SK-N-SH treated with all-trans-retinoic acid at 6 μM for 48 hours (cell line): ENCODE results near the gene GCGR.

Experiments
- ATAC-seq: fragments of 200-7000 bp; cut with Tn5 transposase; 3 replicates; pipeline ENCODE4 v1.9.1; 2020; ENCODE audit warnings: mild to moderate bottlenecking, moderate library complexity
- ARNTL ChIP-seq: fragments of 450-650 bp; formaldehyde crosslinking; IDR thresholded peaks from 2 replicates; pipeline ENCODE4 v1.5.0; 2020; ENCODE audit warnings: low read depth, mild to moderate bottlenecking, moderate library complexity, borderline replicate concordance
- BACH2 ChIP-seq: fragments of 250-450 bp; sonication (Bioruptor Pico); IDR thresholded peaks from 2 replicates; pipeline ENCODE4 v1.9.0; 2021; ENCODE audit warnings: mild to moderate bottlenecking, borderline replicate concordance
- CSDC2 ChIP-seq: fragments of 250-450 bp; sonication (Bioruptor Pico); IDR thresholded peaks from 2 replicates; pipeline ENCODE4 v1.5.0; 2020; ENCODE audit warnings: mild to moderate bottlenecking, moderate library complexity
- ESRRG ChIP-seq: fragments of 250-450 bp; sonication (Bioruptor Pico); IDR thresholded peaks from 2 replicates; pipeline ENCODE4 v1.6.1; 2021; ENCODE audit warnings: mild to moderate bottlenecking
- GLIS3 ChIP-seq: fragments of 250-450 bp; sonication (Bioruptor Pico); IDR thresholded peaks from 2 replicates; pipeline ENCODE4 v1.5.0; 2020; ENCODE audit warnings: mild to moderate bottlenecking, moderate library complexity
- ISL1 ChIP-seq: fragments of 250-450 bp; sonication (Bioruptor Pico); IDR thresholded peaks from 2 replicates; pipeline ENCODE4 v2.1.2; 2022; ENCODE audit warnings: mild to moderate bottlenecking, moderate library complexity
- OSR1 ChIP-seq: fragments of 250-450 bp; sonication (Bioruptor Pico); IDR thresholded peaks from 2 replicates; pipeline ENCODE4 v1.8.0; 2022; ENCODE audit warnings: moderate library complexity, mild to moderate bottlenecking, inconsistent platforms
- PPARA ChIP-seq: fragments of 250-450 bp; sonication (Bioruptor Pico); IDR thresholded peaks from 2 replicates; pipeline ENCODE4 v1.5.0; 2020; ENCODE audit warnings: mild to moderate bottlenecking, borderline replicate concordance
- RARB ChIP-seq: fragments of 250-450 bp; sonication (Bioruptor Pico); IDR thresholded peaks from 2 replicates; pipeline ENCODE4 v1.8.0; 2021; ENCODE audit warnings: mild to moderate bottlenecking, moderate library complexity
- SNAI2 ChIP-seq: fragments of 250-450 bp; sonication (Bioruptor Pico); IDR thresholded peaks from 2 replicates; pipeline ENCODE4 v1.5.0; 2020; ENCODE audit warnings: mild to moderate bottlenecking, moderate library complexity
- TCF4 ChIP-seq: fragments of 250-450 bp; sonication (Bioruptor Pico); IDR thresholded peaks from 2 replicates; pipeline ENCODE4 v1.8.0; 2021; ENCODE audit warnings: mild to moderate bottlenecking, moderate library complexity, borderline replicate concordance
- TOX ChIP-seq: fragments of 250-450 bp; sonication (Bioruptor Pico); IDR thresholded peaks from 2 replicates; pipeline ENCODE4 v1.8.0; 2021; ENCODE audit warnings: mild to moderate bottlenecking, moderate library complexity, borderline replicate concordance
- ZC3H10 ChIP-seq: fragments of 250-450 bp; sonication (Bioruptor Pico); IDR thresholded peaks from 2 replicates; pipeline ENCODE4 v1.5.1; 2021; ENCODE audit warnings: mild to moderate bottlenecking, moderate library complexity
- ZFP3 ChIP-seq: fragments of 250-450 bp; sonication (Bioruptor Pico); IDR thresholded peaks from 2 replicates; pipeline ENCODE4 v1.5.0; 2020; ENCODE audit warnings: mild to moderate bottlenecking, moderate library complexity
- ZFP30 ChIP-seq: fragments of 450-650 bp; formaldehyde crosslinking; IDR thresholded peaks from 2 replicates; pipeline ENCODE4 v1.5.0; 2022; ENCODE audit warnings: mild to moderate bottlenecking, moderate library complexity
- ZNF70 ChIP-seq: fragments of 450-650 bp; formaldehyde crosslinking; IDR thresholded peaks from 2 replicates; pipeline ENCODE4 v1.5.0; 2020; ENCODE audit warnings: mild to moderate bottlenecking, moderate library complexity
- ZNF8 ChIP-seq: fragments of 450-650 bp; formaldehyde crosslinking; IDR thresholded peaks from 2 replicates; pipeline ENCODE4 v1.5.0; 2020; ENCODE audit warnings: mild to moderate bottlenecking, moderate library complexity
- TF ChIP-seq, protein P1 (sequence below): fragments of 250-450 bp; sonication (Bioruptor Pico); IDR thresholded peaks from 2 replicates; pipeline ENCODE4 v1.5.1; 2020; ENCODE audit warnings: low read depth, mild to moderate bottlenecking, moderate library complexity
- TF ChIP-seq, protein P2 (sequence below): fragments of 250-450 bp; sonication (Bioruptor Pico); IDR thresholded peaks from 2 replicates; pipeline ENCODE4 v1.5.0; 2020; ENCODE audit warnings: mild to moderate bottlenecking, moderate library complexity
- TF ChIP-seq, protein P3 (sequence below): fragments of 250-450 bp; sonication (Bioruptor Pico); IDR thresholded peaks from 2 replicates; pipeline ENCODE4 v1.8.0; 2021; ENCODE audit warnings: low read depth, mild to moderate bottlenecking, moderate library complexity, borderline replicate concordance
- TF ChIP-seq, protein P4 (sequence below): fragments of 250-450 bp; sonication (Bioruptor Pico); IDR thresholded peaks from 2 replicates; pipeline ENCODE4 v1.5.1; 2021; ENCODE audit warnings: mild to moderate bottlenecking, moderate library complexity
- TF ChIP-seq, protein P5 (sequence below): fragments of 250-450 bp; sonication (Bioruptor Pico); IDR thresholded peaks from 2 replicates; pipeline ENCODE4 v1.8.0; 2020; ENCODE audit warnings: mild to moderate bottlenecking, moderate library complexity, borderline replicate concordance

The GCGR gene

DNA sequence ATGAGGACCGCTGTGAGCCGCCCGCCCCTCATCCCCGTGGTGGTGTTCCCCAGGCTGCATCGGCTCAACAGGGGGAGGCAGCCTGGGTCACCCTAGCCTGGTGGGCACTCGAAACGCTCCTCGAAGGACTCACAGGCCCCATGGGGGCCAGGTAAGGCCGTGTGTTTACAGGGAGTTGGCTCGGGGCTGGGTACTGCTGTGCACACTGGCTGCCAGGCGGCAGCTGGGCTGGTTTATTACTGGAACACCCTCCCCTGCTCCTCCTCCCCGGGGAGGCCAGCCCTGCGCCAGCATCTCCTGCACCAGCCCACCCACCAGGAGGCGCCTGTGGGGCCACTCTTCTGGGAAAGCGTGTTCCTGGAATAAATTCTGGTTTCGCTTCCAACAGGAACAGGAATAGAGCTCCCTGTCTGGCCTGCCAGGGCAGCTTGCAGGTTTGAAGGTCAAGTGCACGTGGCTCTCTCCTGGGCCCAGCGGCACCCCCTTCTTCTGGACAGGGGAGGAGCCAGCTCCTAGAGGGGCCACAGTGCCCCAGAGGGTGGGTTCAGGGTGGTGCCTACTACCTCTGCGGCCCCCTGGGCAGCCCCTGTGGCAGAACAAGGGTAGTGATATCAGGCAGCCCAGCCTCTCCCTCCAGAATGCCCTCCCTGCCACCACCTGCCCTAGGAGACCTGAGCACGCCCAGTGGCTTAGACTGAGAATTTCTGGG lies 17.8 kb downstream of the GCGR start:
- TF ChIP-seq, protein P1, sequence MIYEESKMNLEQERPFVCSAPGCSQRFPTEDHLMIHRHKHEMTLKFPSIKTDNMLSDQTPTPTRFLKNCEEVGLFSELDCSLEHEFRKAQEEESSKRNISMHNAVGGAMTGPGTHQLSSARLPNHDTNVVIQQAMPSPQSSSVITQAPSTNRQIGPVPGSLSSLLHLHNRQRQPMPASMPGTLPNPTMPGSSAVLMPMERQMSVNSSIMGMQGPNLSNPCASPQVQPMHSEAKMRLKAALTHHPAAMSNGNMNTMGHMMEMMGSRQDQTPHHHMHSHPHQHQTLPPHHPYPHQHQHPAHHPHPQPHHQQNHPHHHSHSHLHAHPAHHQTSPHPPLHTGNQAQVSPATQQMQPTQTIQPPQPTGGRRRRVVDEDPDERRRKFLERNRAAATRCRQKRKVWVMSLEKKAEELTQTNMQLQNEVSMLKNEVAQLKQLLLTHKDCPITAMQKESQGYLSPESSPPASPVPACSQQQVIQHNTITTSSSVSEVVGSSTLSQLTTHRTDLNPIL (CRISPR knock-in tag) = no peak
- TF ChIP-seq OSR1 (CRISPR knock-in tag) = no peak
- TF ChIP-seq, protein P2, sequence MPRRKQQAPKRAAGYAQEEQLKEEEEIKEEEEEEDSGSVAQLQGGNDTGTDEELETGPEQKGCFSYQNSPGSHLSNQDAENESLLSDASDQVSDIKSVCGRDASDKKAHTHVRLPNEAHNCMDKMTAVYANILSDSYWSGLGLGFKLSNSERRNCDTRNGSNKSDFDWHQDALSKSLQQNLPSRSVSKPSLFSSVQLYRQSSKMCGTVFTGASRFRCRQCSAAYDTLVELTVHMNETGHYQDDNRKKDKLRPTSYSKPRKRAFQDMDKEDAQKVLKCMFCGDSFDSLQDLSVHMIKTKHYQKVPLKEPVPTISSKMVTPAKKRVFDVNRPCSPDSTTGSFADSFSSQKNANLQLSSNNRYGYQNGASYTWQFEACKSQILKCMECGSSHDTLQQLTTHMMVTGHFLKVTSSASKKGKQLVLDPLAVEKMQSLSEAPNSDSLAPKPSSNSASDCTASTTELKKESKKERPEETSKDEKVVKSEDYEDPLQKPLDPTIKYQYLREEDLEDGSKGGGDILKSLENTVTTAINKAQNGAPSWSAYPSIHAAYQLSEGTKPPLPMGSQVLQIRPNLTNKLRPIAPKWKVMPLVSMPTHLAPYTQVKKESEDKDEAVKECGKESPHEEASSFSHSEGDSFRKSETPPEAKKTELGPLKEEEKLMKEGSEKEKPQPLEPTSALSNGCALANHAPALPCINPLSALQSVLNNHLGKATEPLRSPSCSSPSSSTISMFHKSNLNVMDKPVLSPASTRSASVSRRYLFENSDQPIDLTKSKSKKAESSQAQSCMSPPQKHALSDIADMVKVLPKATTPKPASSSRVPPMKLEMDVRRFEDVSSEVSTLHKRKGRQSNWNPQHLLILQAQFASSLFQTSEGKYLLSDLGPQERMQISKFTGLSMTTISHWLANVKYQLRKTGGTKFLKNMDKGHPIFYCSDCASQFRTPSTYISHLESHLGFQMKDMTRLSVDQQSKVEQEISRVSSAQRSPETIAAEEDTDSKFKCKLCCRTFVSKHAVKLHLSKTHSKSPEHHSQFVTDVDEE = no peak
- no peak for TF ChIP-seq RARB (CRISPR knock-in tag)
- TF ChIP-seq ZFP30 = no peak
- no peak for TF ChIP-seq ESRRG (CRISPR knock-in tag)
- TF ChIP-seq, protein P3, sequence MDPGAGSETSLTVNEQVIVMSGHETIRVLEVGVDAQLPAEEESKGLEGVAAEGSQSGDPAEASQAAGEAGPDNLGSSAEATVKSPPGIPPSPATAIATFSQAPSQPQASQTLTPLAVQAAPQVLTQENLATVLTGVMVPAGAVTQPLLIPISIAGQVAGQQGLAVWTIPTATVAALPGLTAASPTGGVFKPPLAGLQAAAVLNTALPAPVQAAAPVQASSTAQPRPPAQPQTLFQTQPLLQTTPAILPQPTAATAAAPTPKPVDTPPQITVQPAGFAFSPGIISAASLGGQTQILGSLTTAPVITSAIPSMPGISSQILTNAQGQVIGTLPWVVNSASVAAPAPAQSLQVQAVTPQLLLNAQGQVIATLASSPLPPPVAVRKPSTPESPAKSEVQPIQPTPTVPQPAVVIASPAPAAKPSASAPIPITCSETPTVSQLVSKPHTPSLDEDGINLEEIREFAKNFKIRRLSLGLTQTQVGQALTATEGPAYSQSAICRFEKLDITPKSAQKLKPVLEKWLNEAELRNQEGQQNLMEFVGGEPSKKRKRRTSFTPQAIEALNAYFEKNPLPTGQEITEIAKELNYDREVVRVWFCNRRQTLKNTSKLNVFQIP (CRISPR knock-in tag) = no peak
- no peak for TF ChIP-seq ZFP3 (CRISPR knock-in tag)
- no peak for TF ChIP-seq TOX (CRISPR knock-in tag)
- no peak for TF ChIP-seq ZNF70 (CRISPR knock-in tag)
- no peak for TF ChIP-seq BACH2 (CRISPR knock-in tag)
- TF ChIP-seq TCF4 = no peak
- TF ChIP-seq, protein P4, sequence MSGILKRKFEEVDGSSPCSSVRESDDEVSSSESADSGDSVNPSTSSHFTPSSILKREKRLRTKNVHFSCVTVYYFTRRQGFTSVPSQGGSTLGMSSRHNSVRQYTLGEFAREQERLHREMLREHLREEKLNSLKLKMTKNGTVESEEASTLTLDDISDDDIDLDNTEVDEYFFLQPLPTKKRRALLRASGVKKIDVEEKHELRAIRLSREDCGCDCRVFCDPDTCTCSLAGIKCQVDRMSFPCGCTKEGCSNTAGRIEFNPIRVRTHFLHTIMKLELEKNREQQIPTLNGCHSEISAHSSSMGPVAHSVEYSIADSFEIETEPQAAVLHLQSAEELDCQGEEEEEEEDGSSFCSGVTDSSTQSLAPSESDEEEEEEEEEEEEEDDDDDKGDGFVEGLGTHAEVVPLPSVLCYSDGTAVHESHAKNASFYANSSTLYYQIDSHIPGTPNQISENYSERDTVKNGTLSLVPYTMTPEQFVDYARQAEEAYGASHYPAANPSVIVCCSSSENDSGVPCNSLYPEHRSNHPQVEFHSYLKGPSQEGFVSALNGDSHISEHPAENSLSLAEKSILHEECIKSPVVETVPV = no peak
- TF ChIP-seq, protein P5, sequence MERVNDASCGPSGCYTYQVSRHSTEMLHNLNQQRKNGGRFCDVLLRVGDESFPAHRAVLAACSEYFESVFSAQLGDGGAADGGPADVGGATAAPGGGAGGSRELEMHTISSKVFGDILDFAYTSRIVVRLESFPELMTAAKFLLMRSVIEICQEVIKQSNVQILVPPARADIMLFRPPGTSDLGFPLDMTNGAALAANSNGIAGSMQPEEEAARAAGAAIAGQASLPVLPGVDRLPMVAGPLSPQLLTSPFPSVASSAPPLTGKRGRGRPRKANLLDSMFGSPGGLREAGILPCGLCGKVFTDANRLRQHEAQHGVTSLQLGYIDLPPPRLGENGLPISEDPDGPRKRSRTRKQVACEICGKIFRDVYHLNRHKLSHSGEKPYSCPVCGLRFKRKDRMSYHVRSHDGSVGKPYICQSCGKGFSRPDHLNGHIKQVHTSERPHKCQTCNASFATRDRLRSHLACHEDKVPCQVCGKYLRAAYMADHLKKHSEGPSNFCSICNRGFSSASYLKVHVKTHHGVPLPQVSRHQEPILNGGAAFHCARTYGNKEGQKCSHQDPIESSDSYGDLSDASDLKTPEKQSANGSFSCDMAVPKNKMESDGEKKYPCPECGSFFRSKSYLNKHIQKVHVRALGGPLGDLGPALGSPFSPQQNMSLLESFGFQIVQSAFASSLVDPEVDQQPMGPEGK (CRISPR knock-in tag) = no peak
- TF ChIP-seq PPARA (CRISPR knock-in tag) = no peak
- no peak for TF ChIP-seq SNAI2
- no peak for TF ChIP-seq CSDC2 (CRISPR knock-in tag)
- TF ChIP-seq ZNF8 (CRISPR knock-in tag) = no peak
- no peak for TF ChIP-seq ISL1
- ATAC-seq = peak; percentile 77

DNA sequence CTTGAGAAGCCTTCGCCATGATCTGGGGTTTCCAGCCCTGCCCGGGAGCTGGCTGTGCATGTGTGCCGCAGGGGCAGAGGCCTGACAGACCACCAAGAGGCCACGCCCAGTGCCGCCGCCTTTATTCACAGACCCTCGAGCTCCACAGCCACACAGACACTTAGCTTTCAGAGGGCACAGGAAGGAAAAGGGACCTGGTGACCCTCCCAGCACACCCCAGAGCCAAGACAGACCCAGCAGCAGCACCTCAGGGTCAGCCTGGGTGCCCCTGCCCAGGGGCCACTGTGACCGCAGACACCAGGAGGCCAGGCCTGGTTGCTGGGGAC lies 18.3 kb downstream of the GCGR start:
- ATAC-seq = no peak
- TF ChIP-seq GLIS3 (no peak), ZC3H10 (CRISPR knock-in tag) (no peak), ESRRG (CRISPR knock-in tag) (no peak), ZNF70 (CRISPR knock-in tag) (no peak), OSR1 (CRISPR knock-in tag) (no peak), ISL1 (no peak), RARB (CRISPR knock-in tag) (no peak), ARNTL (CRISPR knock-in tag) (no peak), ZFP3 (CRISPR knock-in tag) (no peak)
- TF ChIP-seq, protein P2 = no peak
